ENCODE data around the gene EFHC2.
"Not testable (repeated sequence)": the region's sequence is repeated elsewhere in the genome, so short reads cannot be mapped to it uniquely, and the experiment has no call there.

The EFHC2 gene

DNA sequence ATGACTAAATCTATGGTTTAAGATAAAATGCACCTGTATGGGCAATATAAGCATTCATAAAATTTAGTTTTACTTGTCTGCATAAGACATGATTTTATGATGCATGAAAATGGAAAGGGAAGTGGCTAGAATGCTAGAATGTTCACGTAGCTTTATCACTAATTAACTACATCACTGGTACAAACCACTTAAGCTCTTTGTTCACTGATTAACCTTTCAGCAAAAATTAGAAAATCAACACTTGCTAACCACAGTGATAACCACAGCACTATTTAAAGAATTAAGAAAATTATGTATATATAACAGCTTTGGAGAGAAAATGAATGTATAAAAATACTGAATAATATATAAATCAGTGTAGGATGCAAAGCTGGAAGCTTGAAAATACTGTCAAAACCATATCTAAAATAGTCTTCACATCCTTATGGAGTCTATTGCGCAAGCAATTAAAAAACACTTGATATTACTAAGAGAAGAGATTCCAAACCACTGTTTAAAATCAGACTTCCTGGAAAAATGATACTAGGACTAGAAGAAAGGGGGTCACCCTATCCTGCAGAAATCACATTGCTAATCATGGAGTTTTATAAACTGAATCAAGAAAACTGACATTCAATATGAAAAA is 51.9 kb downstream of the EFHC2 start:
- DNase-seq (ENCODE audit: low spot score): no peak

DNA sequence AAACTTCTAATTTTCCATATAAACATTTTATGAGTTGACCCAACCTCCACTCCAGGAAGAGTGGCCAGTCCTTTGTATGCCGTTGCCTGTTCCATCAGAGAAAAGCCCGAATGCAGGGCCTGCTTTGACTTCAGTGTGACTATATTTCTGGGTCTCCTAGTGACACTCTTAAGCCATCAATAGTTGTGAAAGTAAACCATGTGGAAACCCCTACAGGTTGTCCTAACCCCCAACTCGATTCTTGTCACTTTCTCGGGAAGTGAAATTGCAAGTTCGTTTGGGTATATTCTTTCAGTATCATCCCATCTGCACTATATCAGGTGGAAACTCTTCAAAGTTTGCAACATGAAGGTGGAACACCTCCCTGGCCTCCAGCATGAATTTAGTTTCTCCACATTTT is 52.8 kb downstream of the EFHC2 start:
- no peak for DNase-seq (ENCODE audit: low spot score)

DNA sequence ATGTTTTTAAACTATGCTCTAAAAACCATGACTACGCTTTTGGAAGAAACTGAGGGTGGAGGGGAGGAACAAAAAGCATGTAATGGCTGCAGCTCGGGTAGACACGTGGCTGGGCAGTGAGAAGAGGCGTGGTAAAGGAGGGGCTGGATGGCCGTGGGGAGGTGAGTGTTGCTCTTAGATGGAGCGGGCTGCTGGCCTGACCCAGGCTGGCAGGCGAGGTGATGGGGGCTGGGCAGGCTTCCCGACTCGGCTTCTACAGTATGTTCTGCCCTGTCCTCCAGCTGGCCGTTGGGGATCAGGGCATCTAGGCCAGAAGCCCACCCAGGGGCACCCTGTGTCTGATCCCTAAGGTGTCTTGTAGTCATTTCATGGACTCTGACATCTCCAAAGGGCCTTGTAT is 60.7 kb downstream of the EFHC2 start:
- no peak for DNase-seq (ENCODE audit: low spot score)

DNA sequence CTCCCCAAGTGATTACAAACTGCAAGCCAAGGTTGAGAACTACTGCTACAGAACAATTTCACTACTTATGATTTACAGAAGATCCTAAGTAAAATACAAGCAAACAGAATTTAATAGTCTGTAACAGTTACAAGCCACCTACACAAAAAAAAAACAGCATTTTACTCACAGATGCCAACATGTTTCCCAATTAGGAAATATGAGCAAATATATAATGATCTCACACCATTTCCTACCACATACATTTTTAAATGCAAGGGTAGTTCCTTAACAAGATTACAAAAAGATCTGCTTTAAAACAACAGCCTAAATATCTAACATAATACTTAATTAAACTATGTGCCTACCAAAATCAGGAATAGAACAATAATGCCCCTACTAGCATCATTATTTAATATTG is 63.4 kb downstream of the EFHC2 start:
- no peak for DNase-seq (ENCODE audit: low spot score)

DNA sequence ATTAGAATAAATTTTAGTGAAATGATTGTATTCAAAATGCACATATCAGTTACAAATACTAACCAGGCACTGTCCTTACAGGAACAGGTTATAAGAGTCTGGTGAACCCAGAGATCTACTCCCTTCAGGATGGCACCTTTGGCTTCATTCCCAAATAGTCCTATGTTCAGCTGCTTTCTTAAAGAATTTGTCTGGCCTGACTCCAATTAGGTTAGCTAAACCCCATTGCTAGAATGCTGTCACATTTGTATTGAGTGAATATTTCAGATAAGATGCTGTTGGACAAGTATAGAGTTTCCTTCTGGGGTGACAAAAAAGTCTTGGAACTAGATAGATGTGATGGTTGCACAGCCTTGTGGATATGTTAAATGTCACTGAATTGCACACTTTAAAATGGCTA is 69.4 kb downstream of the EFHC2 start:
- no peak for DNase-seq (ENCODE audit: low spot score)

DNA sequence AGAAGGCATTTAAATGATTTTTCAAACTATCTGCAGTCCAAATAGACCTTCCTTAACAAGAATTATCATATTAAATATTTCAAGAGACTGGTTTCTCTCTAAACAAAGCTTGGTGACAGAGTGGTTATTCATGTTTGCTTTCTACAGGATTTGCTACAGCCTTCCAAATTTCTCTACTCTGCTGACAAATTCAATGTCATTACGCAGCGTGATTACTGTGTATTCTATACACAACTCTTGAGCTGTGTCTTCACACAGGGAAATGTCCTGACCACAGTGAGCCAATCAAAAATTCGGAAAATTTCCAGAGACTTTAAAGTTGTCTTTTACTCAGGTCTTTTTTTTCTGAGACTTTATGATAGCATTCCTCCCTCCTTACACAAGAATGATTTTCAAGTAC is 75.6 kb downstream of the EFHC2 start:
- DNase-seq (ENCODE audit: low spot score): no peak

DNA sequence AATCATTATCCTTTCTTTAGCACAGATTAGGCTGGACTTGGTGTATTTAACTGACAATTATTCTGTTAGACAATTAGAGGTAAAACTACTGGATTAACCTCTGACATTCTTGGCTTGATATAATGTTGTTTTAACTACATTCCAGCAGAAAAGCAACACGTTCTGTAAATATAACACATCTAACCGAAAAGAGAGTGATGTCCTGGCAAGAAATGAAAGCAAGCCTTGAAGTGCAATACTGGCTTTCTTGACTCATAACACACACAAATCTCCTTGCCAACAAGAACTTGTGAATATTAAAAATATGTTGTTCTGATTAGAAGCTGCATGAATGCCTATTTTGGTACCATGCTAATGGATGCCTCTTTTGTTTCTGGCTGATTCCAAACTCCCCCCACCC is 76.4 kb downstream of the EFHC2 start:
- no peak for DNase-seq (ENCODE audit: low spot score)

DNA sequence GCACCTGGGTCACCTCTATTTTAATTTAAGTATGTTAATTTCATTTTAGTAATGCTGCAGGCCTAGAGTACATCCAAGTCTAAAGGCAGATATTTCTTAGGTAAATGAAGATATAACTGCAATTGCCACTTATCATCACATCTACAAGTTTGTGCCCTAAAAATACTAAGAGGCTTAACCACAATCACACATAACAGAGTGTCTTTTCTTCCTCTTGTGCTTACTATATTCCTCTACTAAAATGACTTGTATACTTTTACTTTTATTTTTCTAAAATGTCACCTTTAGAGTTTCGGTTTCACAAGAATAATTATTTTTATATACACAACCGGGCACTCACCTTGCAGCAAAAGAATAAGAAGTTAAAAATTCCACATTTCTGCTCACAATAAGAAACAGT is 77.9 kb downstream of the EFHC2 start:
- no peak for DNase-seq (ENCODE audit: low spot score)

DNA sequence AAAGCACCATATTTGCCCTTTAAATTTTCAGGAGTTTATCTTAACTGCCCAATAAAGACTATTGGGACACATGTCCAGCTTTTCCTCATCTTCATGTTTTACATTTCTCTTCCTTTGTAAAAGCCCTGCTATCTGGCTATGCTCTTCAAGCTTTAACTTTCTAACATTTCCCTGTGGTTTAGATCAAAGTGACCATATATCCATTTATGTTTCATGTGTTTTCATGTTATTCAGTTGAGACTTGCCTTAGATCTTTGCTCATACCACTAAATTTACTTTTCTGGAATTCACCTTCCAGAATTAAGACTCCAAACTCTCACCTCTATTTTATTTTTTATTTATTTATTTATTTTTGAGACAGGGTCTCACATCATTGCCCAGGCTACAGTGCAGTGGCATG is 78.5 kb downstream of the EFHC2 start:
- no peak for DNase-seq (ENCODE audit: low spot score)

DNA sequence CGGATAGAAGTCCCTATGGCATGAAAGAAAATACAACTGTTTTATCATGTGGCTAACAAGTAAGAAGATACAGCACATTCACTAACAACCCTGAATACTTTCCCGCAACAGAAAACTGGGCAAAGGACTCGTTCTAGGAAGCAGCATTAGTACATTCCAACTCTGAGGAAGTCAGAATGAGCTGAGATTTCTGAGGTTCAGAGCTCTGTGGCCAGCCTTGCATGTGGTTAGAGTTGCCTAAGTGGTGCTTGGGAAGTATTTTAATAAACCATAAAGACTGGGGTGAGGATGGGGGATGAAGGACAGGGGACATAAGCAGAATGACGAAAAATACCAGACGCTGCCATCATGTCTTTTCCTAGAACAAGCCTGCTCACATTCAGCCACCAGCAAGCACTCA is 82.2 kb downstream of the EFHC2 start:
- DNase-seq (ENCODE audit: low spot score): no peak

DNA sequence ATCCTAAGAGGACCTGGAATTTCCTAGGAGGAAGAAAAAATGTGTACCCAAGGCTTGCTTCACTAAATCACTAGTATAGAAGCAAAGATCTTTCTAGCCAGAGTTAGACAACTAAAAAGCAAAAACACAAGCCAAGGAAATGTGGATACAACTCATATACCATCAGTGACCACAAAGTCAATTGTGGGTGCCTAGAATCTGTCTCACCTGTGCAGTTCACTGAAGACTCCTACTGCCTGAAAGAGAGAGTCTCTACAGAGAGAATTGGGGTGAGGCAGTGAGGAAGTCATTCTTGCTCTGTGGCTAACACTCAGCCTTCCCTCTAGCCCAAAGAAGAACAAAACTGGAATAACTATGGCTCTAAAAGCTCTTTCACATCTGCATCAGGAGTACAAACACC is 82.9 kb downstream of the EFHC2 start:
- no peak for DNase-seq (ENCODE audit: low spot score)

DNA sequence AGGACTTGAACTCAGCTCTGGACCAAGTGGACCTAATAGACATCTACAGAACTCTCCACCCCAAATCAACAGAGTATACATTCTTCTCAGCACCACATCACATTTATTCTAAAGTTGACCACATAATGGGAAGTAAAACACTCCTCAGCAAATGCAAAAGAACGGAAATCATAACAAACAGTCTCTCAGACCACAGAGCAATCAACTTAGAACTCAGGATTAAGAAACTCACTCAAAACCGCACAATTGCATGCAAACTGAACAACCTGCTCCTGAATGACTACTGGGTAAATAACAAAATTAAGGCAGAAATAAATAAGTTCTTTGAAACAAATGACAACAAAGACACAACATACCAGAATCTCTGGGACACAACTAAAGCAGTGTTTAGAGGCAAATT is 87.7 kb downstream of the EFHC2 start:
- DNase-seq (ENCODE audit: low spot score): not testable (repeated sequence)

DNA sequence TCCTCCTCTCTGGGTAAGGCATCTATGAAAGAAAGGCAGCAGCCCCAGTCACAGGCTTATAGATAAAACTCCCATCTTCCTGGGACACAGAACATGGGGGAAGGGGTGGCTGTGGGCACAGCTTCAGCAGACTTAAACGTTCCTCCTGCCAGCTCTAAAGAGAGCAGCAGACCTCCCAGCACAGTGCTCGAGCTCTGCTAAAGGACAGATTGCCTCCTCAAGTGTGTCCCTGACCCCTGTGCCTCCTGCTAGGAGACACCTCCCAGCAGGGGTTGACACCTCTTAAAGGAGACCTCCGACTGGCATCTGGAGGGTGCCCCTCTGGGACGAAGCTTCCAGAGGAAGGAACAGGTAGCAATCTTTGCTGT is 89.9 kb downstream of the EFHC2 start:
- no peak for DNase-seq (ENCODE audit: low spot score)

DNA sequence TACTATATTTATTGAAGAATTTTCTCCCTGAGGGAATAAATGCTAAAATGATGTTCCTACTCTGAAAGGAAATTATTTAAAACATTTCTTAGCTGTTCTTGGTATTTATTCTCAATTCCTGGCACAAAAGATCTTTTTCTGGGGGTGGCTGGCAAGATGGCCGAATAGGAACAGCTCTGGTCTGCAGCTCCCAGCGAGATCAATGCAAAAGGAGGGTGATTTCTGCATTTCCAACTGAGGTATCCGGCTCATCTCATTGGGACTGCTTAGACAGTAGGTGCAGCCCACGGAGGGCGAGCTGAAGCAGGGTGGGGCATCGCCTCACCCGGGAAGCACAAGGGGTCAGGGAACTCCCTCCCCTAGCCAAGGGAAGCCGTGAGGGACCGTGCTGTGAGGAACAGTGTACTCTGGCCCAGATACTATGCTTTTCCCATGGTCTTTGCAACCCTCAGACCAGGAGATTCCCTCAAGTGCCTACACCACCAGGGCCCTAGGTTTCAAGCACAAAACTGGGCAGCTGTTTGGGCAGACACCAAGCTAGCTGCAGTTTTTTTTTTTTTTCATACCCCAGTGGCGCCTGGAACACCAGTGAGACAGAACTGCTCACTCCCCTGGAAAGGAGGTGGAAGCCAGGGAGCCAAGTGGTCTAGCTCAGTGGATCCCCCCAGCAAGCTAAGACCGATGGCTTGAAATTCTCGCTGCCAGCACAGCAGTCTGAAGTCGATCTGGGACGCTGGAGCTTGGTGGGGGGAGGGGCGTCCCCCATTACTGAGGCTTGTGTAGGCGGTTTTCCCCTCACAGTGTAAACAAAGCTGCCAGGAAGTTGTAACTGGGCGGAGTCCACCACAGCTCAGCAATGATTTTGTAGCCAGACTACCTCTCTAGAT is 90.5 kb downstream of the EFHC2 start:
- DNase-seq (ENCODE audit: low spot score): not testable (repeated sequence)

DNA sequence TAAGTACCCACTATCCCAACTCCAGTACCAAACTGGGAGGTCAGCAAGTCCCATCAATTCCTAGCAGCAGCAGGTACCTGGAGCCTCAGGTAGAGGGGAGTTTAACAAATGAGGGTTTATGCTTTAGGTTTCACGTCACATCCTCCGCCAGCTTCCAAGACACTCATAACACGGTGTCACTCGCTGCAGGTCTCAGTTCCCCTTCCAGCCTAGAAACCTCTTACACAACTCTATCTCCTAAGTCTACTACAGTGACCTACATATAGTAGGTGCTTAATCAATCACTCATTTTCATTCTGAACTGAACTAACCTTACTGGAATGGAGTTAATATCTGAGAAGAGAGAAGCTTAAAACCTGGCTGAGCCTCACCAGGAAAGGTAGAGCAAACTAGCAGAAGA is 96.0 kb downstream of the EFHC2 start:
- DNase-seq (ENCODE audit: low spot score): no peak

DNA sequence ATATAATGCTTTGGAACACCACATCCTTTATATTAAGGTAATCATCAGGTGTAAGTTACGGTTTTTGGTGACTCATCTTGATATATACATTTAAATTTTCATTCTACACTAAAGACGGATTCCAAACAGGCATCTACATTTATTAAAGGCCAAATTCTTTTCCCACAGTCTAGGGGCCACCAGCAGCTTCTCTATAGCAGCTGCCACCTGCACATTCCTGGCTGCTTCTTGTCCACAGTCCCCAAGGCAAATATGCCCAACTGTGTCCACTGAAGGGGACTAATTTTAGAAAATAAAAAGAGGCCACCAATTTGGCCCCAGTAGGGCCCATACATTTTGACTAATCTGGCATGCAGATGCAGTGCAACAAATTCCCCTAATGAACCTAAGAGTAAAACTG is 96.6 kb downstream of the EFHC2 start:
- no peak for DNase-seq (ENCODE audit: low spot score)

DNA sequence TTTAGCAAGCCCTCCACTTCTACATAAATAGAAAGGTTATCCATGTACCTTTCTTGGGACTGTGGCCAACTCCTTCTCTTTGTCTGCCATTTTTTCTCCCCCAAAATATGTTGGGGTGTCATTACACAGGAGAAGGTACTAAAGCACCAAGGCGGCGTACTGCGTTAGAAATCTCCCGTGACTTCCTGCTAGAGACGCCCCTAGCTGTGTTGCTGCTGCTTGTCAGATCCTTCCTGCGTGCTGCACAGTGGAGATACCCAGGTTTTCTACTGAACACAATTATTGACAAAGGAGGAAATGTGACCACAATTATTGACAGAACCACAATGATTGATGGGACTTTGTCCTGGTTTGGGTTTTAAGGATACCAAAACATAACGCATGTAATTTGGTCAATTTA is 97.7 kb downstream of the EFHC2 start:
- DNase-seq (ENCODE audit: low spot score): no peak

DNA sequence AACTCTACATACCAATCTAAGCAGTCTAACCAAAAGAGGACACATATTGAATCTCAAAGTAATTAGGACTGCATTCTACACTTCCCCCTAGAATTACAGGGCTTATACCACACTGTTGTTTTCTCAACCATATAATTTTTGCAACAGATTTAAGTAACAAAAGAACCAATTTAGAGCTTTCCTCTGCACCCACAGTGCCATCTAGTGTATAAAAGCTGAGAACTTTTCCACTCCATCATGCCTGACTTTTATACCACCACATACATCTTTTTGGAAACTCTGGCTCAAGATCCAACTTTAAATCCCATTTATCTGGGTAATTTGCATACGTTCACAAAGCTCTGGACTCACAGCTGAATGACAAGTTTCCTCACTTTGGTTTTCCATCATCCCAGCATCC is 99.5 kb downstream of the EFHC2 start:
- DNase-seq (ENCODE audit: low spot score): peak; percentile 8

DNA sequence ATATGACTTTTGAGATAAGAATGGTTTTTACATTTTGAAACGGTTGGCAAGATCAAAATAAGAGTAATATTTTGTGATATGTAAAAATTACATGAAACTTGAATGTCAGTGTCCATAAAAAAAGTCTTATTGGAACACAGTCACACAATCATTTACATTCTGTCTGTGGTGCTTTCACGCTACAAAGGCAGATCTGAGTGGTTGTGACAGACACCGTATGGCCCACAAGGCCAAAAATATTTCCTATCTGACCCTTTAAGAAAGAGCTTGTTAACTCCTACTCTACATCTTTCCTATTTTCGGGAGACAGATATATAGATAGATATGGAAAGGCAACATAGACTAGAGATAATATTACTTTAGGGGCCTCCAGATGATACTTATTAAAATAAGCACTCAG is 101.9 kb downstream of the EFHC2 start:
- DNase-seq (ENCODE audit: low spot score): no peak

DNA sequence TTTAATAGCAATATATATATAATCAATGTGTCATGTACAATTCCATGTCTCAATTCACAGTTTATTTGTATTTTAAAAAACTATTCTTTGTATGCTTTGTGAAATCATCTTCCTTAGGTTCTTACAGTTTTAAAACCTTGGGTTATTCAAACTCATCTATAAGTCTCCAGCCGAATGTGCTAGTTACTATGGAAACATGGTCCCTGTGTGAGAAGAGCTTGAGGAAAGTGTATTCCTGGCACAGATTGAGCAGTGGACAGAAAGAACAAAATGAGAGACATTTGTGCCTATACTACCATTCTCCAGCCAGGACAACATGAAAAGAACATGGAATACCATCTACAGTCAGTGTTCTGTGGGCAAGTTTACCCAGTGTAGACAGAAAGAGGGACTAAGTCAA is 103.4 kb downstream of the EFHC2 start:
- no peak for DNase-seq (ENCODE audit: low spot score)

DNA sequence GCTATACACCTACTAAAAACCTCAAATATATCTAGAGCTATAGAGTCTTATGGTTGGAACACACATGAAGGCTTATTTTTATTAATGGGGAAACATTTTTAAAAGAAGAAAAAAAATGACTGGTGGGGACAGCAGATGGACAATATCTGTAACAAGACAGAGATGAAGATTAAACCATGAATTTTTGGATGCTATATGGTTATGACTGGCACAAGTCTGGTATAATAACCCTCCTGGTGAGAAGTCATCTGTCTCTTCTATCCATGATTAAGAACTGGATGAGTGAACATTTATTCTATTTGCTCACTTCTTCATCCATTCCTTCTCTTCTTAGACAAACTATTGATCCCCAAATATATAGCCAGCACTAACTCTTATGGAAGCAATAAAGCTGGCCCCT is 104.4 kb downstream of the EFHC2 start:
- DNase-seq (ENCODE audit: low spot score): no peak

DNA sequence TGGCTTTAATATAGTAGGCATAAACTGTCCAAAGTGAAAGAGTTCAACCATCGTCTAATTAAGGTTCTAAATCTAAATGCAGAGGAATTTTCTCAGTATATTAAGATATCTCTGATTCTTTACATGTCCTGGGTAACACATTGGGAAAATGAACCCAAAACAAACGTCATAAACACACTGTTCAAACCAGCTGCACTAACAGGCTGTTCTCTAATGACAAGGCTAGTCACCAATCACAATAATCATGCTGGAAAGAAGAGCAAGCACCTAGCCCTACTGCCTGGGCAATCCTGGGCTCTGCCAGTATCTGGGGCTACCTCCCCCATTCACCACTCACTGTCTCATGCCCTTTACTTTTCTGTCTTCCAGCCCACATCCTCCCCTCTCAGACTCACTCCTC is 107.9 kb downstream of the EFHC2 start:
- no peak for DNase-seq (ENCODE audit: low spot score)

DNA sequence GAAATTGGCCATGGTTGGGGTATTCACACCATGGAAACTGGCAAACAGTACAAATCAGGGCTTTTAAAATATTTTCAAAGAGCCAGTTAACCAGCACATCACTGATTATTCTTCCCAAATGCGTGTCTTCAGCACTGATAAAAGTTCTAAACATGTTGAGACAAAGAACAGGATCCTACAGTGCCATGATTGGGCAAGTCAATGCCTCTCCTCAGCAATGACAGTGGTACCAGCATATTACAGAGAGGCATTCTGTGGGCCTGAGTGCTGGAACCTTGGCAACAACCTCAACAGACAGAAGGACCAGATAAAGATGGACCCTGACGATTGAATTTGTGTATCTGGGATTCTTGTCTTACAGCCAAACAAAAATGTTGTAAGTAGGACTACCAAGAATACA is 108.9 kb downstream of the EFHC2 start:
- DNase-seq (ENCODE audit: low spot score): no peak

DNA sequence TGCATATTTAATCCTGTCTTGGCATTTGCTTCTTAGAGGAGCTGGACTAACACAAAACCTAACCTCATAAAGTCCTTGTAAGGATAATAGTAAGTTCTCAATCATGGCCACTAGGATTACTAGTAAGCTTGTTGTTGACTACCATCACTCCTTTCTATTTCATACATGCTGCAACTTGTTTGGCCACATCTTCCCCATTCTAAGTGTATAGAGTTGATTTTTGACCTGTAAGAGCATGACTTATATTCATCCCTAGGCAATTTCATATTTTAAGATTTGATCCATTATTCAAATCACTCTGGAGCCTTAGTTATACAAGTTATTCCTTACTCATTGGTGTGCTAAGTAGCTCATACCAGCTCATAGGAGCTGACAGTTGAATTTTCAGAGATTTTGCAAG is 109.4 kb downstream of the EFHC2 start:
- DNase-seq (ENCODE audit: low spot score): no peak

All from COLO829 (cell line).